Smooth muscle cell of the pulmonary artery (primary cell): Measurements from ENCODE around the gene MAPK10. TPM values are rescaled to one million over a fixed set of nuclear protein-coding genes. Genes with fewer than 3 reads are reported as not detected.

ENCODE experiments used
- total RNA-seq: library from RNA; depleted of rRNA; stranded (reverse); fragments of >200 nt; gene quantifications from 2 replicates; pipeline ENCODE4 v1.2.3, GENCODE V29; 2014

The MAPK10 gene
- 8.8 and 19.0 TPM in 2 replicates for total RNA-seq

DNA sequence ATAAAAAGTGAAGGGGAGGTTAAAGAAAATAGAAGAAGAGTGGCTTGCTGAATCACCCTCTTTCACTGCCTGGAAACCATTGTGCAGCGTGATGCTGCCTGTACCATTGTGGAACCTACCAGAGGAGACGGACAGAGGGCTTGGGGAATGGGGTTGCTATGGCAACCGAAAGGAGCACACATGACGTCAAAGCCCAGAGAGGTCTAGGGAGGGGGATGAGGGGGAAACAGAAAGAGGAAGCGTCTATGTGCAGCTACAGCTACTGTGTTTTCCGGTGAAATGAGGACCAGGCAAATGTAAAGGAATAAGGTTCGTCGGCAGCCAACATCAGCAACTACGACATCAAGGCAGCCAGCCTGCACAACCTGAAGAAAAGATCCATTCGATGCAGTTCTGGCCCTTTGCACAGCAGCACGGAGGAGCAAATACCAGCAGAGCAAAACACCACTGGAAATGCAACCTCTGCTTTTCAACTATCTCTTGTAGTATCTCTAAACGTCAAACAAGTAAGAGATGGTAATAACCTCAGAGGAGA lies at the start of gene MAPK10:
Gene MAPK10 (minus strand): TSS at position 110 of the 535 bp plus-strand sequence.

Other genes starting within 250 kb of the MAPK10 start
- gene PTPN13, start 234.3 kb upstream of the MAPK10 start, total RNA-seq, result 31.5 and 48.9 TPM in 2 replicates